Activated CD4-positive, alpha-beta T cell treated with anti-CD3 and anti-CD28 coated beads, Interleukin-2, amount 50 U/mL, for 1 hour (primary cell): ENCODE measurements around the gene FAH.

Experiments
- DNase-seq: peaks from one replicate; pipeline ENCODE4 v3.0.0-alpha.2; 2020

FAH gene

DNA sequence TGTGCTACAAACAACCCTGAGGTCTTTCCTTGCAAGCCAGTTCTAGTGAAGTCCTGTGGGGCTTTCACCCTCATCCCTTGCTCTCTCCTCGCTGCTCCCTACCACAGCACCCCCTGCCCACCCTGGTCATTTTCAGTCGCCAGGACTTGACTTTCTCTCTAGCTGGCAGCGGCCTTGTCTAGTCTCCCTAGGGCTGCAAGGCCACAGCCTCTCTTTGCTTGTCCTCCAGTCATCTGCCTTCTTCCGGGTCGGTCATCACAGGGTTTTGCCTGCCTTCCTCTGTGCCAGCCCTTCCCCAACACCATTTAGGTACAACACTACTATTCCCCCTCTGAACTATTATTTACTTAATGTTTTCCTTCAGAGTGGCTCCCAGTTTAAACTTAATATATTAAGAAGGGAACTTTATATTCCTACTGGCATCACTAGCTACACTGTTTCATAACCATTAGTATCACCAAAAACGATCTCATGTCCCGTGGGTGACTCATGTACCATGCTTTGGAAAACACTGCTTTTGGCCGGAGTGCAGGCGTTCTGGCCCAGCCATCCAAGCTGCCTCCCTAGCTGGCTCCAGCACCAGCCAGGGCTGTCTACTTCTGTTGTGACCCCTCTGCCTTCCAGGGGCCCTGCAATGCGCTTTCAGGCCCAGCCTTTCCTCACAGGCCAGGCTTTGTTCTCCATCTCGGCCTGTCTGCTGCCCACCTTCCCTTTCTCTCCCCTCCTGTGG is 21.4 kb downstream of the FAH start:
- DNase-seq: no peak

DNA sequence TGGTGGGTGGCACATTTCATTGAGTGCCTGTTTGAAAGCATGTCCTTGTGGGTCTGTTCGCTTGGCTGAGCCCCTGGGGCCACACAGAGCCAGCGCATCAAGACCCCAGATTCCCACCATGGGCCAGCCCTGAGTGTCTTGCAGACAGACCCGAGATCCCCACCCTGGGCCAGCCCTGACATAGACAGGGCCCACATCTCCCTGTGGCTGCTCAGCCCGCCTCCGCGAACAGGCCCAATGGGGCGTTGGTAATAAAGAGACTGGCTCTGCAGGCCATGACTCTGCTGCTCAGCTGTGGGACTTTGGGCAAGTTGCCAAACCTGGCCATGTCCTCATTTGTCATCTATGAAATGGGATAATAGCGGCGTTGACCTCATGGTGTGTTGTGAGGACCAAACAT is 22.6 kb downstream of the FAH start:
- no peak for DNase-seq

DNA sequence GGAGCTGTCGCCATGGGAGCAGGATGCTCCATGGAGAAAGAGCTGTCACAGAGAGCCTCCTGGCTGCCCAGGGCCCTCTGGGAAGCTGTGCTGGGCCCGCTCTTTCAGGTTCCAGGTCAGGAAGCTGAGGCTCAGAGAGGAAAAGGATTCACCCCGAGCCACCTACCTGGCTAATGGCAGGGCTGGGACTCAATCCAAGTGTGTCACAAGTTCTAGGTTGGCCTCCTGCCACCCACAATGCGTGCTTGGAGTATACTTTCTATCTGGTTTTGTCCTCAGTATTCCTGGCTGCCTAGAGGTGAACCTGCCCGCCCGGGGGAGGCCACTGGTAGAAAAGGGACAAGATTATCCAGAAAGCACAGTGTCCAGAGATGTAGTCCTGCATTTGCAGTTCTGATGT is 23.6 kb downstream of the FAH start:
- DNase-seq: no peak

DNA sequence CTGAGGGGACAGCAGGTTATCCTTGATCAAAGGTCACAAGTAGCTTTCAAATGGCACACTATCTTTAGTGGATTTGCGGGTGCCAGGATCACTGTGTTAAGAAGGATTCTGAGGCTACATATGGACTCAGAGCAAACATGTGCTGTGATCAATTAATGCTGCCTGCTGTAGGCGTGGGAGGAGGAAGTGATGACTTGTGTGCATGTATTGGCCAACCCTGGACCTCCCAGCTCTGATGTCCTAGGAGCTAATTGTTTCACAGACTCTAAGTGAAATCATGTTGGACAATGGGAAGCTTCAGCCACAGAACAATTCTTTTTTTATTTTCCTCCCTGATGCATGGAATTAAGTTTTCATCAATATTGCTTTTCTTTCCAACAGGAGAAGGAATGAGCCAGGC is 24.4 kb downstream of the FAH start:
- DNase-seq: no peak

DNA sequence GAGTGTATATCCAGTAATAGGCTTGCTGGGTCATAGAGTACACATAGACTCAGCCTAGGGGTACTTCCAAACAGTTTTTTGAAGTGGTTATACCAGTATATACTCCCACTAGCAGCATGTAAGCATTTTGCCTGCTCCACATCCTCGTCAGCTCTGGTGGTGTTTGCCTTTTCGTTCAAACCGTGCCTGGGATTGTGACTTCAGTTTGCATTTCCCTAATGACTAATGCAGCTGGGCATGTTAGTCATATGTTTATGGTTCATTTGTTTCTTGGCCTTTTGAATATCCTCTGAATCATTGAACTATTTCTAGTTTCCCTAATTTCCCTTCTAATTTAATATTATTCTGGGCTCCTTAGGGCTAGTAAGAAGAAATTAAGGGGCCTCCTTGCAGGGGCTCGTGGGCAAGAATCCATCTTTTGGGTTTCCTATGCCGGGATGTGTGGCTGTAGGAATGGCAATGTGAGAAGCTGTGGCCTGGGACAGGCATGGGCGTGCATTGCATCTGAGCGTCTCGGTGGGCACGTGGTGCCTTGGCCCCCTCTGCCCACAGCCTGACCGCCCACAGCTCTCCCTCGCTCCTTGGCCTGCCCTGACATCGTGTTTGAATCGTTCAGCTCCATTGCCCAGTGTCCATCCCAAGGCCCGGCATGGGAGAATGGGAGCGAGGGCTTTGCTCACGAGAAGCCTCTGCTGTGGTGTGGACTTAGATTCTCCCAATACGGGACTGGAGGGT is 26.4 kb downstream of the FAH start:
- DNase-seq: no peak

DNA sequence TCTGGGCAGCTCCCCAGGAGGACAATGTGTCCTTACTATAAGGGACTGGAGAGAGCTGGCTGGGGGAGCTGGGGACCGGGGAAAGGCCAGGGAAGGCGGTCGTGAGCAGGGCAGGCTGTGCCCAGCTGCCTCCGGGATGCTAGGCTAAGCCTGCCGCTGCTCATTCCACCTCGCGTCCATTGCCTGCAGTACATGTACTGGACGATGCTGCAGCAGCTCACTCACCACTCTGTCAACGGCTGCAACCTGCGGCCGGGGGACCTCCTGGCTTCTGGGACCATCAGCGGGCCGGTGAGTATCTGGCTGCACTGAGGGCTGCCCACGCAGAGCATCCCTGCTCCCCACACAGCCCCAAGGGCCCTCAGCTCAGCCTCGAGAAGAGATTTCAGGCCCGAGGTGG is 27.1 kb downstream of the FAH start:
- DNase-seq: no peak

DNA sequence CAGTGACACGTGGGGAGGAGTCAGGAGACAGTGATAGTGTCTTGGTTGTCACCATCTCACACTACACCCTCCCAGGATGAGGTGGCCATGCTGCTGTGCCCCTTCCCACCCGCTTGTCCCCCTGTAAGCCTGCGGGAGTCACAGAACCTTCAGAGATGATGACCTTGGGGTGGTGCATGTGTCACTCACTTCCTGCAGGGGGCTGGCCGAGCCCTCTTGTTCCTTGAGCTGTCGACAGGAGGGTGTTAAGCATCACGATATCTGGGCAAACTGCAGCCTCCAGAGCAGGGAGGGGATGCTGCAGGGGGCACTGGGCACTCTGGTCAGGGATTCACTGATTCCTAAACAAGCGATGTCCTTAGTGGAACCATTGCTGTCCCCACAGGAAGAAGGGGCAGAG is 27.7 kb downstream of the FAH start:
- DNase-seq: no peak

DNA sequence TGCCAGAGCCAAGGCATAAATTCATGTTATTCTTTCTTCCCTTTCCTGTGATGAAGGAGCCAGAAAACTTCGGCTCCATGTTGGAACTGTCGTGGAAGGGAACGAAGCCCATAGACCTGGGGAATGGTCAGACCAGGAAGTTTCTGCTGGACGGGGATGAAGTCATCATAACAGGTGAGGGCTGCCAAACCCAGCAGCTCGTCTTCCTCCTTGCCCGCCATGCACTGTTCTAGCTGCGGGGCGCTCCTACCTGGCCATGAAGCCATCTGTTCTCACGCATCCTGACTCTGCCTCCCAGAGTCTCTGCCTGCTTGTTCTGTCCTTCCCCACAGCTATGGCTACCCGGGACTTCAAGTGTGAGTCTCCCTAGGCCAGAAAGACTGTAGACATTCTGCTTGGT is 28.2 kb downstream of the FAH start:
- DNase-seq: no peak

DNA sequence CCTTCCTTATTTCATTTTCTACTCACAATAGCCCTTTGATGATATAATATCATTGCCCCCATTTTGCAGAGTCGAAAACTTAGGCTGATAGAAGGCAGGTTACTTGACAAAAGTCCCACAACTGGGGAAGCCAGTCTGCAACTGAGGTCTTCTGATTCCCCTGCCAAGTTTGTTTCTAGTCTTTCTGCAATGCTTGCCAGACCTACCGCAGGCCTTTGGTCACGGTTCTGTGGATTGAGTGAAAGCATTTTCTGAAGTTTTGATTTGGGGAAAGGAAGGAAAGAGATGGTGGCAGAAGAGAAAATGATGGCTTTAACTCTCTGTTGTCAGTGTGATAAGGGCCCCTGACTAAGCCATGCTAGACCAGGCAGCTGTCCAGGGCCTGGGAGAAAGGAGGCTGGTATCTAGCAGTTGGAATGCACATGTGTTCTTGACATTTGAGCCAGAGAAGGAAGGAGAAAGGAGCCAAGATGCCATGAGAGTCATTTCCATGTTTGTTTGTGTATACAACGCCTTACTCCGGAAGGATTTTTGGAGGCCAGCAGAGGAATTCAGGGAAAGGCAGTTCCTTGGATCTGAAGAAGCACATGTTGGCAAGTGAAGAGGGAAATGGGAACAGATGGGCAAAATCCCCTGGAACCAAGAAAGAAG is 29.9 kb downstream of the FAH start:
- no peak for DNase-seq

DNA sequence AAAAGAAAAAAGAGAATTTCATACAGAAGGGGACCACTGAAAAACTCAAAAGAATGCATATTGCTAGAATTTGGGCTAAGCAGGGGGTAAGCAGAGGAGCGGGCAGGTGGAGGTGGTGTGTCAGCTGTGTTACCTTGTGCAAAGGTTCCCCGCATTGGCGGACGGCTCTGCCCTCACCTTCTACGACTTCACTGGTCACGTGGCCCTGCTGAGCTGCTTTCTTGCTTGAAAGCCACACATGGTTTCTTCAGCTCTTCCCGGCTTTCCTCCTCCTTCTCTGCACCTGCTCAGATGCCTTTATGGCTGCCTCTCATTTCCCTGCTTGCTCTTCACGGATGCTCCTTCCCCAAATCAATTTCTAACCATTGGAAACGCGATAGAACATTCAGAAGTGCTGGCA is 30.5 kb downstream of the FAH start:
- DNase-seq: no peak

DNA sequence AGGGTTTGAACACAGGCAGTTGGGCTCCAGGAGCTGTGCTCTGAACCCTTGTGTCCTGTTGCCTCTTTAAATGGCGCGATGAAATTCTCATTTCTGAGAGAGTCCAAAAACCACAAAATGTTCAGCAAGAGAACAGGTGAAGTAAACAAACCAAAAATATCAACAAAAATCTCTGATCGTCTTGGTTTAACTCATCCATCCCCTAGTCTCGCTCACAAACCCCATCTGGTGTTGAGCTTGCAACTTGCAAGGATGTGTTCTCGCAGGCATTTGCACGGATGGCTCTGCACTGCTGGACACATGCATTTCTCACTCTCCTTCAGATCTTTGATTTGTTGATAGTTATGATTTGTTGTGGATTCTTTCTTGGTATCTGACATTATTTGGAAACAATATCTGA is 31.1 kb downstream of the FAH start:
- DNase-seq: no peak

DNA sequence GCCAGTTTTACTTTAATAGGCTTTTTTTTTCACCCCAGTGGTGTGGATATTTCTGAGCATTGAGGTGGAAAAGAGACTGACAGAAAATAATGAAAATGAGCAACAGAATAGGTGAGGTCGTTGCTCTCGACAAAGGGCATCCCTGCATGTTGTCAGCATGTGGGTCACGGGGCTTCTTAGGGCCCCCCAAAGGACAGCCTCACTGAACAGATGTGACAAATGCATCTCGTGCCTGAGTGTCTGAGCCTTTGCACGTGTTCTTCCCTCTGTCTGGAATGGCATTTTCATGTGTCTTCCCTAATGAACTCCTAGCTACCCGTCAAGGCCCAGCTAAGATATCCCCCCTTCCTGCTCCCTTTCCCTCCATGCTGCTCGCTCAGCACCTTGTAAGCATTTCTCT is 31.8 kb downstream of the FAH start:
- DNase-seq: no peak

DNA sequence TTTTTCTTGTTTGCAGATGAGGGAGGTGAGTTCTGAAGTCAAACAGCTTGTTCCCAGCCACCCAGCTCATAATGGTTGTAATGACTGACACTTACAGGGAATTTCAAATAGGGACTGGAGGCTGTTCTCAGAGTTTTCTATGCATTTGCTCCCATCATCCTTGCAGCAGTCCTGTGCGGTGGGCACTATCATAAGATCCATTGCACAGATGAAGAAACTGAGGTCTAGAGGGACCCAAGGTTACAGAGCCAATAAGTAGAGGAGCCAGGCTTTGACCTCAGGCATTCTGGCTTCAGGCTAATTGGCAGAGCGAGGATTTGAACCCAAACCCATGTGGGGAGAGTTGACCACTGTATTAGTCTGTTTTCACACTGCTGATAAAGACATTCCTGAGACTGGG is 32.4 kb downstream of the FAH start:
- DNase-seq: no peak

DNA sequence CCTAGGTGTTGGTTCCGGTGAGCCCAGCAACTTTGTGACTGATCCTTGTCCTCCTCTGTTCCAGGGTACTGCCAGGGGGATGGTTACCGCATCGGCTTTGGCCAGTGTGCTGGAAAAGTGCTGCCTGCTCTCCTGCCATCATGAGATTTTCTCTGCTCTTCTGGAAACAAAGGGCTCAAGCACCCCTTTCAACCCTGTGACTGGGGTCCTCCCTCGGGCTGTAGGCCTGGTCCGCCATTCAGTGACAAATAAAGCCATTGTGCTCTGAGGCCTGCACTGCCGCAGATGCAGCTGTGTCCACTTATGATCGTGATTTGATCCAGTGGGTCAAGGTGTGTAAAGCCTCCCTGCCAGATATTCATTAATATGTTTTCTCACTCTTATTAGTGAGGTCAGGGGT is 33.3 kb downstream of the FAH start:
- no peak for DNase-seq

DNA sequence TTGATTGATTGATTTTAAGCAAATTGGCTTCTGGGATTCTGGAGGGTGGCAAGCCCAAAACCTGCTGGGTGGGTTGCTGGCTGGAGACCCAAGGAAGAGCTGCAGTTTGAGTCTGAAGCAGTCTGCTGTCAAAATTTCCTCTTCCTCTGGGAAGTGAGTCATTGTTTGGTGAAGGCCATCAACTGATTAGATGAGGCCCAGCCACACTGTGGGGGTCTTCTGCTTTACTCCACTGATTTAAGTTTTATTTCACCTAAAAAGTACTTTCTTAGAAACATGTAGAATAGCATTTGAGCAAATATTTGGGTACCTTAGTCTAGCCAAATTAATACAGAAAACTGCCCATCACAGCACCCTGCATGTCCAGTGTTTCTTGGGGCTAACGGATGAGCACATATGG is 33.8 kb downstream of the FAH start:
- DNase-seq: no peak

DNA sequence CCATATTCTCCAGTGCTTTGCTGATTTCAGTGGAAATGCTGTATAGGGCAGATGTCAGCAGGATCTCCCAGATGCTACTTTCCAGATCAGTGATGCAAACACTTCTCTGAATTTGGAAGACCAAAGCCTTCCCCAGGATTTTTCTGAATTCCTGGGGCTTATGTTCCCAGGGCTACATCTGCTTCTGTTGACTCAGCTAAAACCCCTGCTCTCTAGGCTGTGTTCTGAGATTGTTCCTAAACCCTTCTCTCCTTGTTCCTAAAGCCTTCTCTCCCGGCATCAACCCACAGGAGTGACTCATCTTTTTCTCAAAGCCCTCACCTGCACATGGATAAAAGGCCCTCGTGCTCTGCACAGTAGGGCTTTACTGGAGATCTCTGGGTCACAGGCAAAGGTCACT is 35.5 kb downstream of the FAH start:
- no peak for DNase-seq

DNA sequence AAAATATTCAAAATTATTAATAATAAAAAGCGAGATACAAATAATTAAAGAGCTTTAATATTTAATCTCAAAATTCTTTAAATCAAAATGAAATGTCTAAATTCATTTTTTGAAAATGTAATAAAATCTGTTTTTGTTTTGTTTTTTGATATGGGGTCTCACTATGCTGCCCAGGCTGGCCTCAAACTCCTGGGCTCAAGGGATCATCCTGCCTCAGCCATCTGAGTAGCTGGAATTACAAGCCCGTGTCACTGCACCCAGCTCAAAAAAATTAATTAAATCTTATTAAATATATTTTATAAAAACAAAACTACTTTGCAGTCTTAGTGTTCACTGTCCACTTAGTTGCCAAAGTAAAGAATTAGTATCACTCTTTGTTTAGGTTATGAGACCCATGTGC is 38.4 kb downstream of the FAH start:
- DNase-seq: no peak

DNA sequence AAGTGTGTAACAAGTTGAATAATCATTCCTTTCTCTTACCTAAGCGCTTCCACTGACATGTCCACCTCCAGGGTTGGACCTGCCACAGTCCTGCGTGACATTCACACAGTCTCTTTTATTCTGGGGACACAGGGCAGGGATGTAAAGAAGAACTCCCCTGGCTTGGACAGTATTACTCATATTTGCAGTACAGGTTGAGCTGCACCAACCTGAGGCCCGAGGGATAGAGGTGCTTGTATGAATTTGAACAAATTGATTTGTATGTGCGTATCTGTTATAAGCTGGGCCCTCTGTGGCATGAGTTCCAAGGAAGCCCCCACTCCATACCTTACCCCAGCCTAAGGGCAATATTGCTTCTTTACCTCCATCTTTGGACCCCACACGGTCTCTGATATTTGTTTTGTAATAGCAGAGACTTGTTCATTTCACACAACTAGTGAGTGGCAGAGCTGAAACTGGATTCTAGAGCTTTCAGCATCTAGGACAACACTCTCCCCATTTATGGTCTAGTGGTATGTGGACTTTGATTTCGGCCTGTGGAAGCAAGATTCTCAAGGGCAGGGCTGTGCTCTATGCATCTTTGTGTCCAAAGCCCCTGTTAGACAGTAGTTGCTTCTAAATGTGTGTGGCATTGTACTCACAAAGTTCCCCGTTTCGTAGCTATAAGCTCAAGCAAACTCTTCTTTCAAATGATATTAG is 39.2 kb downstream of the FAH start:
- DNase-seq: no peak

DNA sequence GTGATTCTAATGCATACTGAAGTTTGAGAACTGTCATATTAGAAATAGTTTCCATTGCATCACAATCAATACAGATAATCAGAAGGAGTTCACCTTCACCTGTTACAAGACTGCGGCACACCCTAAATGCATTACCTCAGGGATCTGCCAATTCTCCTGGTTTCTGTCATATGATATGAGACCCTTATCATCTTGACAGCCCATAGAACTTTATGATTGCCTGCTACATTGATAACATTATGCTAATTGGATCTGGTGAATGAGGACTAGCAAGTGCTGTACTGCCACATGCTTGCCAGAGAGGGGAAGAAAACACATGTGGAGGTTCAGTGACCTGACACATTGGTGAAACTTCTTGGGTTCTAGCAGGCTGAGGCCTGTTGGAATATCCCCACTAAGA is 41.4 kb downstream of the FAH start:
- no peak for DNase-seq

DNA sequence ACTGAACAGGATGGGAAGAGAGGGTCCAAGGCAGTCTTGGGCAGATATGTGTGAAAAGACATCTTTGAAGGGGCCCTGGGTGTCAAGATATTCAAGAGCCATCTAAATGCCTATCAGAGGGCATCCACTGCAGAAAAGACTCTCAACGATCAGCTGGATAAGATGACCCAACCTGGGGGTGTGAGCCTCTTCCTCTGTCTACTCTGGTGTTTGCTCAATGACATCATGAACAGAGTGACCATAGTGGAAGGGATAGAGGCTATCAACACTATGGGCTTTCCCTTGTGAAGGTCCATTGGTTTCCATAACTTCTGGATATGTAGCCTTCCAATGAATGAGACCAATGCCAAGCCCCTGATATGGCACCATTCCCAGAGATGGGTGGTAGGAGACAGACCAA is 42.1 kb downstream of the FAH start:
- no peak for DNase-seq

DNA sequence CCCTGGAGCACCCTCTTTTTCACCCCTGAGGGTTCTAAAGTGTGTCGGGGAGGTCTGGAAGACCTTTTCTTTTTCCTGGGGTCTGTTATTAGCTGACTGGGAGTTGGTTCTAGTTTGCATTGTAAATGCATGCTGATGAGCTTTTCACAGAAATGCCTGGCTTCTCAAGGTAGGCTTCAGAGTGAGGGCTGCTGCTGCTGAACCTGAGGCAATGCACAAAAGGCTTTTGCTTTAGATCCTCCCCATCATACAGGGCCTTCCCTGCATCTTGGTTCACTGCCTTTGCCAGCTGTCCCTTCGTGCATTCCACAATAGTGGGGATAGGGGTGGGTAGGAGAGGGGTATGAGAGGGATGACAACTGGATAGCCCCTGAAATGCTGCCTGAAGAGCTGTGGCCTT is 46.6 kb downstream of the FAH start:
- no peak for DNase-seq

DNA sequence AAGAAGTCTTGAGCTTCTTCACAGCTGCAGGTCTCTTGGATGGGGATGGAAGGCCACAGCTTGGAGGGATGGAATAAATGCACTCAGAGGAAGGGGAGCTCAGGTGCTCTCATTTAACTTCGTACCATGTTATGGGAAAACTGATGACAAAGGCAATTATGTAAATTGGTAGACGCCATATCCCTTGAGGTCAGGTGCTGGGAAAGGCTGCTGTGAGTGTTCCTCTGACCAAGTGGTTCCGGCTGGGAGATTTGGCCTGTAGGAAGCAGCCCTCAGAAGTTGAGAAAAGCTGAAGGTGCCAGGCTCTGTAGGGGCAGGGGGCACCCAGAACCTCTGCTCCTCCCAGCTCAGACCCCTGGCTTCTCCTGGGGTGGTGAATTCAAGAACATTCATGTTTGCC is 47.1 kb downstream of the FAH start:
- DNase-seq: no peak

DNA sequence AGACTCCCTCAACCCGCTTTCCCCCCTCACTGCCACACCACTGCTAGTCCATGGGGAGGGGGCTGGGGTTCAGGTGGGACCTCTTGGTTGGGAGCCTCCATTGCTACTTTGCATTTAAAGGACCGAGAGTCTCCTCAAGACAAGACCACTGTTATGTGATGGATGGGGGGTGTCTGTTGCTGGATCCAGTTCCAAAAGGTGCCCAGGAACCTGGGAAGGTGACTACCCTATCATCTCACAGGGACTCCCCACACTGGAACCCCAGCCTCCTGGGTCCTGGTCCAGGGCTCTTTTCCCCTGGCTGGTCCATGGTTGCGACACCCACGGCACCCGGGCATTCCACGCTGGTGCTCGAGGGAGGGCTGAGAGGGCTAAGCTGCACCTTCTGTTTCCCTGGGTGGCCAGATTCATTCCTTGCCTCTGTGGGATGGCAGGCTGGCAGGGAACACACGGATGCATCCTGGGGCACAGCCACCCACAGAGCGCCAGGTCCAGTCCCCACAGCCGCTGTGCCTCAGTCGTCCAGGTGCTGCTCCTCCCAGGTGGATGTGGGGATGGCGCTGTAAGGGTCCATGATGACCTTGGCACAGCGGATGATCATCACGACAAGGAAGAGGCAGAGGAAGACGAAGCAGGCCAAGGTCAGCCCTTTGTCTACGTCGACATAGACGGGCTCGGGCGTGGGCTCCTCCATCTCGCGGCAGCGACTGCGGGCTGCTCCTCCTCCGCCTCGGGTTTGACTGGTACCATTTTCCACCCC is 48.6 kb downstream of the FAH start:
- DNase-seq: no peak
